OCI-LY7 (cell line): Measurements from ENCODE around the gene GRK3. TPM values are rescaled to one million over a fixed set of nuclear protein-coding genes. Genes with fewer than 3 reads are reported as not detected.

ENCODE experiments used
- BruUV-seq: library from RNA; stranded (reverse); fragments of 400-500 nt; replicated peaks from 2 replicates; lab custom pipeline; 2021; lab: Mats Ljungman, UMichigan
- CTCF ChIA-PET: fragments of 300-600 bp; sonication (Branson Sonifier 250); formaldehyde crosslinking; loops from one replicate; lab custom pipeline; 2022; ENCODE audit warnings: antibody characterized with exemption; ENCODE audit not compliant: unreplicated experiment; lab: Charles Lee
- POLR2A ChIA-PET: fragments of 300-600 bp; sonication (Branson Sonifier 250); formaldehyde crosslinking; loops from one replicate; lab custom pipeline; 2022; ENCODE audit warnings: antibody characterized with exemption; lab: Charles Lee
- DNase-seq: peaks from one replicate; pipeline ENCODE4 v3.0.0-alpha.2; 2015; ENCODE audit warnings: low spot score
- H2AFZ ChIP-seq: fragments of 200-600 bp; sonication (generic), shearing (Covaris generic); 2 replicates; pipeline ENCODE4 v1.6.1; 2014; ENCODE audit warnings: mild to moderate bottlenecking, antibody characterized with exemption, low read length, moderate library complexity
- H3K27ac ChIP-seq: fragments of 200-600 bp; sonication (generic); 2 replicates; pipeline ENCODE4 v1.5.1; 2014; ENCODE audit warnings: mixed run types, low read depth, mild to moderate bottlenecking, moderate library complexity, low read length, inconsistent platforms; ENCODE audit not compliant: poor library complexity, severe bottlenecking
- H3K36me3 ChIP-seq: fragments of 200-600 bp; sonication (generic); 2 replicates; pipeline ENCODE4 v1.6.1; 2014; ENCODE audit warnings: mild to moderate bottlenecking, antibody characterized with exemption, low read length, moderate library complexity, mixed read lengths; ENCODE audit not compliant: insufficient read depth
- H3K4me1 ChIP-seq: fragments of 200-600 bp; sonication (generic); 2 replicates; pipeline ENCODE4 v1.5.1; 2014; ENCODE audit warnings: mild to moderate bottlenecking, low read length; ENCODE audit not compliant: insufficient read depth, poor library complexity, severe bottlenecking
- H3K4me2 ChIP-seq: fragments of 200-600 bp; sonication (generic); 2 replicates; pipeline ENCODE4 v1.6.1; 2014; ENCODE audit warnings: mild to moderate bottlenecking, low read length
- H3K4me3 ChIP-seq: fragments of 200-600 bp; sonication (generic); 2 replicates; pipeline ENCODE4 v1.5.1; 2014; ENCODE audit warnings: mild to moderate bottlenecking, low read depth, low read length; ENCODE audit not compliant: poor library complexity, severe bottlenecking
- H3K79me2 ChIP-seq: fragments of 200-600 bp; sonication (generic); 2 replicates; pipeline ENCODE4 v1.6.1; 2016; ENCODE audit warnings: low read depth, mild to moderate bottlenecking, low read length, moderate library complexity, mixed read lengths; ENCODE audit not compliant: insufficient read depth
- H3K9me2 ChIP-seq: fragments of 200-600 bp; sonication (generic); 2 replicates; pipeline ENCODE4 v1.6.1; 2016; ENCODE audit warnings: mild to moderate bottlenecking, low read length, mixed read lengths; ENCODE audit not compliant: insufficient read depth
- H3K9me3 ChIP-seq: fragments of 200-600 bp; sonication (generic); 2 replicates; pipeline ENCODE4 v1.6.1; 2014; ENCODE audit warnings: mild to moderate bottlenecking, mixed run types, low read length, mixed read lengths
- H4K20me1 ChIP-seq: fragments of 200-600 bp; sonication (generic); 2 replicates; pipeline ENCODE4 v1.6.1; 2014; ENCODE audit warnings: mild to moderate bottlenecking, antibody characterized with exemption, low read length, moderate library complexity, mixed read lengths; ENCODE audit not compliant: insufficient read depth
- EZH2phosphoT487 ChIP-seq: fragments of 200-600 bp; sonication (generic); IDR thresholded peaks from 2 replicates; pipeline ENCODE4 v1.6.1; 2018; ENCODE audit warnings: low read depth, borderline replicate concordance, mild to moderate bottlenecking, mixed run types, antibody characterized with exemption, low read length, moderate library complexity, mixed read lengths
- intact Hi-C: fragments of 100-400 bp; cut with micrococcal nuclease; formaldehyde crosslinking; loops from one replicate; pipeline ENCODE4 v1.10.0; 2022; ENCODE audit not compliant: unreplicated experiment
- total RNA-seq, 2 experiments: library from RNA; depleted of rRNA in 1 of 2; stranded (reverse); fragments of >200 nt in 1 of 2; shearing (Covaris generic) in 1 of 2; gene quantifications; 2 replicates each; pipeline ENCODE4 v1.2.3, GENCODE V29; 2014 to 2022
- TF ChIP-seq, protein P1 (sequence below): fragments of 200-600 bp; sonication (generic); conservative IDR thresholded peaks from 2 replicates; pipeline ENCODE4 v1.5.1; 2014; ENCODE audit warnings: mild to moderate bottlenecking, antibody characterized with exemption, low read length, moderate library complexity, mixed read lengths

GRK3 gene
- total RNA-seq, 2 experiments from 2014 or later = 14.2 to 39.3 TPM

DNA sequence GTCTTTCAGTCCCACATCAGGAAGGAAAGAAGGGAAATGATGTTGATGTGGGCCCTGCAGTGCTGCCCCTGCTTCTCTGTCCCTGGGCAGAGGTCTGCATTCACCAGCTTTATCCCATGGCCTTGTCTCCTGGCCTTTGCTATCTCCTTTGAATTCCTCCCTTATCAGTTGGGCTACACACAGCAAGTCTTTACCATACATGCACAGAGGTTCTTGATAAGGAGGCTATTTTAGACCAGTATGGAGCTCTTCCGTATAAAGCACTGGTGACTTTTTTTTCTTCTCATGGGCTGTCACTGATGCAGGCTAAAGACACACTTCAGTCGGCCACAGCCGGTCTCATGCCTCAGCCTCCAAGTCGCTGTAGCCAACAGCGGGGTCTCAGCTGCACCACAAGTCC lies 197.7 kb downstream of the GRK3 start:
- H3K4me3 ChIP-seq = no peak overlapping the region
- no peak for TF ChIP-seq EZH2phosphoT487
- TF ChIP-seq, protein P1, sequence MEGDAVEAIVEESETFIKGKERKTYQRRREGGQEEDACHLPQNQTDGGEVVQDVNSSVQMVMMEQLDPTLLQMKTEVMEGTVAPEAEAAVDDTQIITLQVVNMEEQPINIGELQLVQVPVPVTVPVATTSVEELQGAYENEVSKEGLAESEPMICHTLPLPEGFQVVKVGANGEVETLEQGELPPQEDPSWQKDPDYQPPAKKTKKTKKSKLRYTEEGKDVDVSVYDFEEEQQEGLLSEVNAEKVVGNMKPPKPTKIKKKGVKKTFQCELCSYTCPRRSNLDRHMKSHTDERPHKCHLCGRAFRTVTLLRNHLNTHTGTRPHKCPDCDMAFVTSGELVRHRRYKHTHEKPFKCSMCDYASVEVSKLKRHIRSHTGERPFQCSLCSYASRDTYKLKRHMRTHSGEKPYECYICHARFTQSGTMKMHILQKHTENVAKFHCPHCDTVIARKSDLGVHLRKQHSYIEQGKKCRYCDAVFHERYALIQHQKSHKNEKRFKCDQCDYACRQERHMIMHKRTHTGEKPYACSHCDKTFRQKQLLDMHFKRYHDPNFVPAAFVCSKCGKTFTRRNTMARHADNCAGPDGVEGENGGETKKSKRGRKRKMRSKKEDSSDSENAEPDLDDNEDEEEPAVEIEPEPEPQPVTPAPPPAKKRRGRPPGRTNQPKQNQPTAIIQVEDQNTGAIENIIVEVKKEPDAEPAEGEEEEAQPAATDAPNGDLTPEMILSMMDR = no peak
- no peaks in the 10 kb centered on the region for H3K4me1 ChIP-seq
- ChIA-PET CTCF (no interaction called here), POLR2A (interaction anchor here (0.6 kb wide), 1 partner anchor 165 kb away, joined by 3 read pairs; no protein-coding TSS in a partner anchor)
- H3K9me2 ChIP-seq = no peaks in the 10 kb centered on the region
- BruUV-seq = no TSS peak
- H3K79me2 ChIP-seq = no peaks in the 10 kb centered on the region
- no peak for DNase-seq
- intact Hi-C loops = no loop called here
- H2AFZ ChIP-seq = no peak overlapping the region
- H3K9me3 ChIP-seq = 0 out of 2 replicates have a peak, but pooled peaks cover 7% of the 10 kb centered on the region
- H4K20me1 ChIP-seq = no peaks in the 10 kb centered on the region
- no peak overlapping the region for H3K4me2 ChIP-seq
- H3K27ac ChIP-seq = no peak overlapping the region
- H3K36me3 ChIP-seq = no peaks in the 10 kb centered on the region

DNA sequence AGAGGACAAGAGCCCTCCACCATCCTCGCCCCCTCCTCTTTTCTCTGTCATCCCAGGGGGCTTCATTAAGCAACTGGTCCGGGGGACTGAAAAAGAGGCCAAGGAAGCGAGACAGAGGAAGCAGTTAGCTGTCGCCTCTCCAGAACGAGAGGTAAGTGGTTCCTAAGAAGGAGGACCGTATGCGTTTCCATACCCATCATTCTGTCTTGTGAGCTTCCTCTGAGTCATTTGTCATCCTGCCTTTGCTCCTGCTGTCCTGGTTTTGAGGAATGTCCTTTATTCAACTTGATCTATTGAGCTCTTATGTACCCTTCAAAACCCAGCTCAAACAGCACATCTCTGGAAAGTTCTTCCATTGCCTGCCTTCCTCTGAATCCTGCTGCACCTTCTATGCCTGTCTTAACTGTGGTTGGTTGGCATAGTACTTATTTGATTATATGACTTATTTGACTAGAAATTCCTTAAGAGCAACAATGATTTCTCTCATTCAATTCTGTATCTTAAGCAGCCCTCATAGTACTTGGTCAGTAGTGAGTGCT lies 198.8 kb downstream of the GRK3 start:
- intact Hi-C loops = no loop called here
- Histone ChIP-seq H3K27ac (no peak overlapping the region), H3K36me3 (no peaks in the 10 kb centered on the region), H3K9me3 (0 out of 2 replicates have a peak, but pooled peaks cover 7% of the 10 kb centered on the region), H2AFZ (no peak overlapping the region), H3K4me2 (no peak overlapping the region), H3K79me2 (no peaks in the 10 kb centered on the region), H4K20me1 (no peaks in the 10 kb centered on the region), H3K4me3 (no peak overlapping the region), H3K4me1 (no peaks in the 10 kb centered on the region), H3K9me2 (no peaks in the 10 kb centered on the region)
- TF ChIP-seq, protein P1 = no peak
- TF ChIP-seq EZH2phosphoT487 = no peak
- no TSS peak for BruUV-seq
- POLR2A ChIA-PET = interaction anchor here (0.7 kb wide), 1 partner anchor 728 kb away, joined by 3 read pairs; no protein-coding TSS in a partner anchor
- no peak for DNase-seq
- CTCF ChIA-PET = no interaction called here

DNA sequence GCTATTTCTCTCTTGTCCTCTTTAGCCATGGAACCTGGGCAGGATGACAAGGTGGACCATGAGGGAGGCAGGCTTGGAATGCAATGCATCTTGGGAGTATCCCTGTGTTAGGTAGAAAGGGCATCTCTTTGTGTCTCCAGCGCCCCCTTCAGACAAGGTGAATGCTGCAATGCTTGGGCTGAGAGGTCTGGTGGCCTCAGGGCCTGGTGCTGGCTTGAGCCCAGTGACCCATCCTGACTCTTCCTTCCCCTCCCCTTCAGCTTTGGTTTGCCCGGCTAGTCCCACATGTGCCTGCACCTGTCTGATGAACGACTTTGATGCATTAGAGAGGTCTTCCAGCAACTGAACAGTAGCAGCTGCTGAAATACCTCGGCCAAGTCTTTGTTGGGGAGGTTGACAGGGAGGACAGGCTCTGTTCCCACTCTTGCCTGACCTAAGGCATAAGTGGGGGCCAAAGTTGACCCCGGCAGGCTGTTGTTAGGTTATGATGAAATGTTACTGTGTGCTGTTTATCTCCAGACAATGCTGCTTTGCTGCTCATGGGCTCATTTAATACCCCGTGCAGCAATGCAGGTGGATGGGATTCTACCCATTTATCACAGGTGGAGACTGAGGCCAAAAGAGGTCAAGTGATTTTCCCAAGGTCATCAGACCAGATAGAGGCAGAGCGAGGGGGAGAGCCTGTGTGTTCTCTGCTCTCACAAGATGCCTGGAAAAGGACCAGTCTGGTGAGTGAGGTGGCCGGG lies 200.0 kb downstream of the GRK3 start:
- Histone ChIP-seq H4K20me1 (no peaks in the 10 kb centered on the region), H3K9me3 (0 out of 2 replicates have a peak, but pooled peaks cover 7% of the 10 kb centered on the region), H3K27ac (no peak overlapping the region), H3K4me1 (no peaks in the 10 kb centered on the region), H2AFZ (no peak overlapping the region), H3K4me2 (no peak overlapping the region), H3K4me3 (no peak overlapping the region), H3K9me2 (no peaks in the 10 kb centered on the region), H3K79me2 (no peaks in the 10 kb centered on the region), H3K36me3 (no peaks in the 10 kb centered on the region)
- TF ChIP-seq EZH2phosphoT487 = no peak
- TF ChIP-seq, protein P1 = no peak
- no peak for DNase-seq
- CTCF ChIA-PET = no interaction called here
- POLR2A ChIA-PET = no interaction called here
- intact Hi-C loops = no loop called here
- no TSS peak for BruUV-seq
